ENCODE data around the gene PCGF3. TPM values are rescaled to one million over a fixed set of nuclear protein-coding genes. Genes with fewer than 3 reads are reported as not detected.

The PCGF3 gene
- total RNA-seq, 1 experiment from 2014 or later: 66.3 TPM

GRCh38 chr4:763191-763810 lies 57.7 kb downstream of the PCGF3 start:
- H3K27ac ChIP-seq (ENCODE audit: low read depth, low read length): no peak overlapping the region
- POLR2A ChIA-PET: no interaction called here
- no peaks in the 10 kb centered on the region for H3K9me3 ChIP-seq (ENCODE audit: control insufficient read depth in 1 of 2, insufficient read depth in 1 of 2, low read depth in 1 of 2, low read length in 2 of 2)
- H3K9ac ChIP-seq (ENCODE audit: low read length): no peak overlapping the region
- CTCF ChIA-PET: no interaction called here
- H3K4me2 ChIP-seq (ENCODE audit: low read length): no peak overlapping the region
- no peaks in the 10 kb centered on the region; a peak in 1 of 4 replicates for H3K4me1 ChIP-seq (ENCODE audit: control insufficient read depth in 1 of 2, insufficient read depth in 2 of 2, low read length in 2 of 2)
- H2AFZ ChIP-seq (ENCODE audit: low read depth, low read length, poor library complexity, severe bottlenecking): no peak overlapping the region
- no peaks in the 10 kb centered on the region; the same call in 1 of the 2 replicates for H4K20me1 ChIP-seq (ENCODE audit: insufficient read depth)
- TF ChIP-seq SIN3A (IDR thresholded peaks at IDR 0.05; ENCODE audit: low read depth): no peak
- TF ChIP-seq TCF7L2 (IDR thresholded peaks at IDR 0.05; ENCODE audit: borderline replicate concordance, extremely low read depth, insufficient read depth, insufficient read length): no peak
- TF ChIP-seq MAX (IDR thresholded peaks at IDR 0.05): no peak
- no peak for TF ChIP-seq CEBPB (IDR thresholded peaks at IDR 0.05; ENCODE audit: low read depth)
- no peak for TF ChIP-seq JUND (IDR thresholded peaks at IDR 0.05)
- no peak for TF ChIP-seq EZH2phosphoT487 (IDR thresholded peaks at IDR 0.05; ENCODE audit: borderline replicate concordance)
- TF ChIP-seq, protein P1, sequence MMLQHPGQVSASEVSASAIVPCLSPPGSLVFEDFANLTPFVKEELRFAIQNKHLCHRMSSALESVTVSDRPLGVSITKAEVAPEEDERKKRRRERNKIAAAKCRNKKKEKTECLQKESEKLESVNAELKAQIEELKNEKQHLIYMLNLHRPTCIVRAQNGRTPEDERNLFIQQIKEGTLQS (IDR thresholded peaks at IDR 0.05): no peak
- no peak for TF ChIP-seq SRF (IDR thresholded peaks at IDR 0.05; ENCODE audit: low read depth)
- no peak for TF ChIP-seq EGR1 (IDR thresholded peaks at IDR 0.05; ENCODE audit: low read depth)
- TF ChIP-seq CTCF (IDR thresholded peaks at IDR 0.05 in 2 of 3, conservative IDR thresholded peaks at IDR 0.05 in 1 of 3; ENCODE audit: borderline replicate concordance in 1 of 3, insufficient read depth in 1 of 3, low read depth in 2 of 3, low read length in 2 of 3): no peak
- TF ChIP-seq EZH2 (IDR thresholded peaks at IDR 0.05): no peak
- no peak for TF ChIP-seq POLR2AphosphoS5 (IDR thresholded peaks at IDR 0.05; ENCODE audit: low read depth, low read length)
- TF ChIP-seq FOSL1 (IDR thresholded peaks at IDR 0.05; ENCODE audit: low read depth): no peak
- TF ChIP-seq SP1 (IDR thresholded peaks at IDR 0.05; ENCODE audit: low read depth): no peak
- TF ChIP-seq, protein P2, sequence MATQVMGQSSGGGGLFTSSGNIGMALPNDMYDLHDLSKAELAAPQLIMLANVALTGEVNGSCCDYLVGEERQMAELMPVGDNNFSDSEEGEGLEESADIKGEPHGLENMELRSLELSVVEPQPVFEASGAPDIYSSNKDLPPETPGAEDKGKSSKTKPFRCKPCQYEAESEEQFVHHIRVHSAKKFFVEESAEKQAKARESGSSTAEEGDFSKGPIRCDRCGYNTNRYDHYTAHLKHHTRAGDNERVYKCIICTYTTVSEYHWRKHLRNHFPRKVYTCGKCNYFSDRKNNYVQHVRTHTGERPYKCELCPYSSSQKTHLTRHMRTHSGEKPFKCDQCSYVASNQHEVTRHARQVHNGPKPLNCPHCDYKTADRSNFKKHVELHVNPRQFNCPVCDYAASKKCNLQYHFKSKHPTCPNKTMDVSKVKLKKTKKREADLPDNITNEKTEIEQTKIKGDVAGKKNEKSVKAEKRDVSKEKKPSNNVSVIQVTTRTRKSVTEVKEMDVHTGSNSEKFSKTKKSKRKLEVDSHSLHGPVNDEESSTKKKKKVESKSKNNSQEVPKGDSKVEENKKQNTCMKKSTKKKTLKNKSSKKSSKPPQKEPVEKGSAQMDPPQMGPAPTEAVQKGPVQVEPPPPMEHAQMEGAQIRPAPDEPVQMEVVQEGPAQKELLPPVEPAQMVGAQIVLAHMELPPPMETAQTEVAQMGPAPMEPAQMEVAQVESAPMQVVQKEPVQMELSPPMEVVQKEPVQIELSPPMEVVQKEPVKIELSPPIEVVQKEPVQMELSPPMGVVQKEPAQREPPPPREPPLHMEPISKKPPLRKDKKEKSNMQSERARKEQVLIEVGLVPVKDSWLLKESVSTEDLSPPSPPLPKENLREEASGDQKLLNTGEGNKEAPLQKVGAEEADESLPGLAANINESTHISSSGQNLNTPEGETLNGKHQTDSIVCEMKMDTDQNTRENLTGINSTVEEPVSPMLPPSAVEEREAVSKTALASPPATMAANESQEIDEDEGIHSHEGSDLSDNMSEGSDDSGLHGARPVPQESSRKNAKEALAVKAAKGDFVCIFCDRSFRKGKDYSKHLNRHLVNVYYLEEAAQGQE (IDR thresholded peaks at IDR 0.05; ENCODE audit: low read depth): no peak
- TF ChIP-seq YY1 (IDR thresholded peaks at IDR 0.05; ENCODE audit: extremely low read depth, insufficient replicate concordance, low read depth, low read length): no peak
- TF ChIP-seq ZBTB33 (IDR thresholded peaks at IDR 0.05; ENCODE audit: extremely low read depth, insufficient replicate concordance, low read length): no peak
- TF ChIP-seq RAD21 (IDR thresholded peaks at IDR 0.05; ENCODE audit: low read depth): no peak
- TF ChIP-seq CBX3 (IDR thresholded peaks at IDR 0.05; ENCODE audit: low read depth): no peak
- TF ChIP-seq ZFX (IDR thresholded peaks at IDR 0.05): no peak
- H3K79me2 ChIP-seq (ENCODE audit: insufficient read depth, low read length): peaks cover 3% of the 10 kb centered on the region; the same call in 1 of the 2 replicates
- RAD21 ChIA-PET (ENCODE audit: low non-redundant PET in 1 of 2, low total read pairs in 2 of 2, uncharacterized antibody in 2 of 2, unreplicated experiment in 2 of 2): no interaction called here
- ATAC-seq (no peak), DNase-seq (ENCODE audit: low read depth, low spot score) (no peak)
- BruUV-seq (replicated peaks): no TSS peak
- intact Hi-C loops (cut with micrococcal nuclease): loop anchor here (10.0 kb wide), 1 partner anchor 222 kb away; the partner anchor contains the start of gene IDUA
- H3K9me2 ChIP-seq (ENCODE audit: insufficient read depth): no peaks in the 10 kb centered on the region
- H3K27me3 ChIP-seq (ENCODE audit: insufficient read depth, low read length): no peaks in the 10 kb centered on the region
- peaks cover 22 to 34% of the 10 kb centered on the region in 2 experiments; a peak in 3 of 4 replicates for H3K36me3 ChIP-seq (ENCODE audit: control insufficient read depth in 1 of 2, insufficient read depth in 2 of 2, low read length in 2 of 2)
- no peak overlapping the region for H3K4me3 ChIP-seq (replicated peaks in 1 of 2; ENCODE audit: low read depth in 1 of 2, low read length in 2 of 2)
